GM18508 (cell line): Measurements from ENCODE around the gene CDKN2B.
"Not testable (repeated sequence)": the region's sequence is repeated elsewhere in the genome, so short reads cannot be mapped to it uniquely, and the experiment has no call there.

ENCODE experiments used
- ATAC-seq: cut with Tn5 transposase; IDR thresholded peaks from one replicate; pipeline ENCODE4 v1.9.1; 2021; ENCODE audit warnings: moderate number of reproducible peaks; ENCODE audit not compliant: insufficient read depth, unreplicated experiment

The CDKN2B gene

GRCh38 chr9:22008717-22009505 is at the start of gene CDKN2B:
Gene CDKN2B (minus strand): TSS chr9:22009305. CDS start chr9:22008953, 352 bp downstream.
- peak; percentile 67 for ATAC-seq

GRCh38 chr9:22057972-22058371 is 48.9 kb upstream of the CDKN2B start:
- ATAC-seq, result not testable (repeated sequence)

- ATAC-seq, result no peak
Measured at GRCh38 chr9:22056402-22056801, 47.3 kb upstream of the CDKN2B start.

GRCh38 chr9:22055090-22055489 is 46.0 kb upstream of the CDKN2B start:
- no peak for ATAC-seq

GRCh38 chr9:22054529-22054928 is 45.4 kb upstream of the CDKN2B start:
- ATAC-seq, result no peak

GRCh38 chr9:22054076-22054475 is 45.0 kb upstream of the CDKN2B start:
- no peak for ATAC-seq

GRCh38 chr9:22053178-22053577 is 44.1 kb upstream of the CDKN2B start:
- no peak for ATAC-seq

- no peak for ATAC-seq
Measured at GRCh38 chr9:22052376-22052945, 43.4 kb upstream of the CDKN2B start.

- no peak for ATAC-seq
Measured at GRCh38 chr9:22050924-22051323, 41.8 kb upstream of the CDKN2B start.

- ATAC-seq, result no peak
Measured at GRCh38 chr9:22049411-22049810, 40.3 kb upstream of the CDKN2B start.

GRCh38 chr9:22047596-22047995 is 38.5 kb upstream of the CDKN2B start:
- ATAC-seq, result no peak

- ATAC-seq, result no peak
Measured at GRCh38 chr9:22046243-22046885, 37.3 kb upstream of the CDKN2B start.

GRCh38 chr9:22045423-22045822 is 36.3 kb upstream of the CDKN2B start:
- no peak for ATAC-seq

- ATAC-seq, result no peak
Measured at GRCh38 chr9:22044583-22044982, 35.5 kb upstream of the CDKN2B start.

- ATAC-seq, result no peak
Measured at GRCh38 chr9:22043928-22044327, 34.8 kb upstream of the CDKN2B start.

GRCh38 chr9:22041775-22042174 is 32.7 kb upstream of the CDKN2B start:
- no peak for ATAC-seq

GRCh38 chr9:22041344-22041743 is 32.2 kb upstream of the CDKN2B start:
- no peak for ATAC-seq

GRCh38 chr9:22040760-22041159 is 31.7 kb upstream of the CDKN2B start:
- no peak for ATAC-seq

- ATAC-seq, result no peak
Measured at GRCh38 chr9:22039258-22039657, 30.2 kb upstream of the CDKN2B start.

- ATAC-seq, result no peak
Measured at GRCh38 chr9:22037954-22038690, 29.0 kb upstream of the CDKN2B start.
